IMR-90 (cell line): ENCODE results near the gene SIK2.

Experiments
- BHLHE40 ChIP-seq: fragments of 150-350 bp; IDR thresholded peaks from 2 replicates; pipeline ENCODE4 v1.6.1; 2016; ENCODE audit warnings: mild to moderate bottlenecking, low read depth, low read length
- CEBPB ChIP-seq: IDR thresholded peaks from 2 replicates; pipeline ENCODE4 v1.6.1; 2012; ENCODE audit warnings: low read depth, low read length, improper control_type of control experiment
- CHD1 ChIP-seq: IDR thresholded peaks from 2 replicates; pipeline ENCODE4 v1.6.1; 2012; ENCODE audit warnings: low read depth, low read length, improper control_type of control experiment
- MAFK ChIP-seq: IDR thresholded peaks from 2 replicates; pipeline ENCODE4 v1.6.1; 2012; ENCODE audit warnings: low read depth, low read length, improper control_type of control experiment
- MAZ ChIP-seq: IDR thresholded peaks from 2 replicates; pipeline ENCODE4 v1.6.1; 2012; ENCODE audit warnings: low read depth, mild to moderate bottlenecking, low read length, improper control_type of control experiment, moderate library complexity, borderline replicate concordance
- MXI1 ChIP-seq: IDR thresholded peaks from 2 replicates; pipeline ENCODE4 v1.6.1; 2012; ENCODE audit warnings: low read depth, mild to moderate bottlenecking, low read length, moderate library complexity, borderline replicate concordance
- NFE2L2 ChIP-seq: fragments of 150-350 bp; IDR thresholded peaks from 2 replicates; pipeline ENCODE4 v1.6.1; 2016; ENCODE audit warnings: low read depth, mild to moderate bottlenecking, low read length
- POLR2A ChIP-seq: IDR thresholded peaks from 2 replicates; pipeline ENCODE4 v1.6.1; 2012; ENCODE audit warnings: mild to moderate bottlenecking, low read depth, low read length
- RAD21 ChIP-seq: IDR thresholded peaks from 2 replicates; pipeline ENCODE4 v1.6.1; 2012; ENCODE audit warnings: low read length, improper control_type of control experiment
- RCOR1 ChIP-seq: IDR thresholded peaks from 2 replicates; pipeline ENCODE4 v1.6.1; 2012; ENCODE audit warnings: mild to moderate bottlenecking, low read length, improper control_type of control experiment; ENCODE audit not compliant: insufficient replicate concordance
- RFX5 ChIP-seq: IDR thresholded peaks from 2 replicates; pipeline ENCODE4 v1.8.0; 2012; ENCODE audit warnings: low read depth, mild to moderate bottlenecking, low read length, moderate library complexity
- SMC3 ChIP-seq: fragments of 150-350 bp; IDR thresholded peaks from 2 replicates; pipeline ENCODE4 v1.6.1; 2016; ENCODE audit warnings: low read depth, mild to moderate bottlenecking, antibody characterized with exemption, low read length, moderate library complexity
- TF ChIP-seq, protein P1 (sequence below): conservative IDR thresholded peaks from 2 replicates; pipeline ENCODE4 v1.5.1; 2012; ENCODE audit warnings: mild to moderate bottlenecking, low read depth, low read length, improper control_type of control experiment

DNA sequence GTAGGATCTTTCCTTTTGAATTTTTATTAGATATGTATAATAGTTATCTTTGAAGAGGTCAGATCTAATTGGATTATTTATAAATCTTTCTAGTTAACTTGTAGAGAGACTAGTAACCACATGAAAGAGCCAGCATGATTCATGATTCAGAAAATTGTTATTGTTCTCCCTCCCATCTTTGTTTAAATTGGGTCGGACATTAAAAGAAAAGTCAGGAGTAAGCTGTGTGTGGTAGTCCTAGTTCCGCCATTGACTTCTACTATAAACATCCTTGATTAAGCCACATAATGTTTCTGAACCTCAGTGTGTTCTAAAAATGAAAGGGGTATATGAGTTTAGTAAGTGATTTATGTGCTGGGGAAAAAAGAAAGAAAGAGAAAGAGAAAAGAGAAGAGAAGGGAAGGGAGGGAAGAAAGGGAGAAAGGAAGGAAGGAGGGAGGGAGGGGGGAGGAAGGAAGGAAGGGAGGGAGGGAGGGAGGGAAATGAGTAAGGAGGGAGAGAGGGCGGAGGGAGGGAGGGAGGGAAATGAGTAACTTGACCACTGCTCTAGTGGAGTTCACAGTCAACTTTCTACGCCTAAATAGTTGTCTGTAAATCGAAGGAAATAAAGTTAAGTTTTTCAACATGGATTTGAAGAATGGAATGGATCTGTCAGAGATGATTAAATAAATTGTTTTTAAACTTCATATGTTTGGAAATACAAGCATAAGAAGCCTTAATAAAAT is 32.9 kb downstream of the SIK2 start:
- TF ChIP-seq POLR2A (no peak), CHD1 (no peak), BHLHE40 (no peak), CEBPB (no peak), SMC3 (no peak), RAD21 (no peak), MAZ (peak; percentile 34; the same call in 1 of the 2 replicates), RCOR1 (no peak), MXI1 (no peak), MAFK (no peak), NFE2L2 (no peak), RFX5 (no peak)
- TF ChIP-seq, protein P1, sequence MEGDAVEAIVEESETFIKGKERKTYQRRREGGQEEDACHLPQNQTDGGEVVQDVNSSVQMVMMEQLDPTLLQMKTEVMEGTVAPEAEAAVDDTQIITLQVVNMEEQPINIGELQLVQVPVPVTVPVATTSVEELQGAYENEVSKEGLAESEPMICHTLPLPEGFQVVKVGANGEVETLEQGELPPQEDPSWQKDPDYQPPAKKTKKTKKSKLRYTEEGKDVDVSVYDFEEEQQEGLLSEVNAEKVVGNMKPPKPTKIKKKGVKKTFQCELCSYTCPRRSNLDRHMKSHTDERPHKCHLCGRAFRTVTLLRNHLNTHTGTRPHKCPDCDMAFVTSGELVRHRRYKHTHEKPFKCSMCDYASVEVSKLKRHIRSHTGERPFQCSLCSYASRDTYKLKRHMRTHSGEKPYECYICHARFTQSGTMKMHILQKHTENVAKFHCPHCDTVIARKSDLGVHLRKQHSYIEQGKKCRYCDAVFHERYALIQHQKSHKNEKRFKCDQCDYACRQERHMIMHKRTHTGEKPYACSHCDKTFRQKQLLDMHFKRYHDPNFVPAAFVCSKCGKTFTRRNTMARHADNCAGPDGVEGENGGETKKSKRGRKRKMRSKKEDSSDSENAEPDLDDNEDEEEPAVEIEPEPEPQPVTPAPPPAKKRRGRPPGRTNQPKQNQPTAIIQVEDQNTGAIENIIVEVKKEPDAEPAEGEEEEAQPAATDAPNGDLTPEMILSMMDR, result no peak
